HG03442 (cell line): ENCODE results near the gene DAPK2.
"Not testable (repeated sequence)": the region's sequence is repeated elsewhere in the genome, so short reads cannot be mapped to it uniquely, and the experiment has no call there.

Experiments used
- ATAC-seq: cut with Tn5 transposase; IDR thresholded peaks from one replicate; pipeline ENCODE4 v1.9.1; 2021; ENCODE audit warnings: mild to moderate bottlenecking, moderate library complexity; ENCODE audit not compliant: unreplicated experiment

The DAPK2 gene

DNA sequence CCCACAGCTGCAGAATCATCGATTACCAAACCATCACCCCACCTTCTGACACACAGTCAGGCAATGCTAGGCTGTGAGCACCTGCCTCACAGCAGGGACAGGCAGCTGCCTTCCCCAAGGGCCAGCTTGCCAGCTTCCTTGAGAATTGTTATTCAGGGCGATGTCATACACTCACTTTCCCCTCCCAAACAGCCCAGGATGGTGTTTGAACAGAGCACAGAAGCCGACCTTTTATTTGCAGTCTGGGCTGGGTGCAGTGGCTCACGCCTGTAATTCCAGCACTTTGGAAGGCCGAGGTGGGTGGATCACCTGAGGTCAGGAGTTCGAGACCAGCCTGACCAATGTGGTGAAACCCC, 128.0 kb downstream of the DAPK2 start:
- no peak for ATAC-seq

- ATAC-seq = no peak
These were observed 128.5 kb downstream of the DAPK2 start for GRCh38 chr15:63917588-63918316.

- ATAC-seq = no peak
These were observed 130.2 kb downstream of the DAPK2 start for GRCh38 chr15:63915873-63916771.

GRCh38 chr15:63915209-63915872, 130.9 kb downstream of the DAPK2 start:
- ATAC-seq = no peak

GRCh38 chr15:63913786-63914315, 132.4 kb downstream of the DAPK2 start:
- no peak for ATAC-seq

GRCh38 chr15:63913336-63913735, 132.9 kb downstream of the DAPK2 start:
- ATAC-seq = no peak

GRCh38 chr15:63912061-63912615, 134.1 kb downstream of the DAPK2 start:
- no peak for ATAC-seq

GRCh38 chr15:63911160-63911559, 135.1 kb downstream of the DAPK2 start:
- ATAC-seq = no peak

DNA sequence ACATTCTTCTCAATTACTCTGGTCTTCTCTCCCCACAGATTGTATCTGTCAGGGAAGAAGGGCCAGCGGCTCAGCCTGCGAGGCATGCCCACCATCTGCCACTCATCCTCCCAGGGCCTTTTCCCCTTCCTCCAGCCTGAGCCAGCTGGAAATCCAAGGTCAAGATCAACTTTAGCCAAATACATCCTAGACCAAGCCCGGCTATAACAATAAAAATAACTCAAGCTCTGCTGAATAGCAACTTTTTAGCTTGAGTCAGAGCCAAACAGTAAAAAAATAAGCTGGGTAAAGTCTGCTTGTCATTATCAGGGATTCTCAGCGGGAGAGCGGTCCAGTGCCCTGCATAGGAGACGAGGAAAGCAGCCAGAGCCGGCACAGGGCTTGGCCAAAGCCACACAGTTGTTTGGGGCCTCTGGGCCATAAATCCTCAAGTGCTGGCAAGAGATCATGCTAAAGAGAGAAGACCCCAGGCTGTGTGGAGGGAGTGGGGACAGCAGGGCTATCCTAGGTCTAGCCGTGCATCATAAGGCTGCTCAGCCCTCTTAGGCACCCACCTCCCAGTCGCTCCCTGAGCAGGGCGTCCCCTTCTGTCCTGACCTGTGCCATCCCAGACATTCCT, 136.4 kb downstream of the DAPK2 start:
- no peak for ATAC-seq

DNA sequence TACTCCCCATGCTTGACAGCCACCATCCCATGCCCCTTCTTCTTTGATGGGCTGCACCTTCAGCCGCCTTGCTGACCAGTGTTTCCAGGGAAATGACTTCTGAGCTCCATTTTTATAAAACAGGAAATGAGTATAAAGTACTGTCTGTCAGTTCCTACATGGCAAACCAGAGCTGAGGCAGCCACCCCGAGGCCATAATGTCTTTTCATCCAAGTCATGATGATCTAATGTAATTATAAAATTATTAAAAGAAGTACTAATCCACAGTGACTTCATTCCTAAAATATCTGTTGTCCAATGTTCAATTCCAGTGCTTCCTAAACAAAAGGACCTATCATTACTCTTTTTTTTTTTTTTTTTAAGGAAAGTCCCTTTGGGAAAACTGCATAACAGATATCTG, 137.3 kb downstream of the DAPK2 start:
- ATAC-seq = no peak

DNA sequence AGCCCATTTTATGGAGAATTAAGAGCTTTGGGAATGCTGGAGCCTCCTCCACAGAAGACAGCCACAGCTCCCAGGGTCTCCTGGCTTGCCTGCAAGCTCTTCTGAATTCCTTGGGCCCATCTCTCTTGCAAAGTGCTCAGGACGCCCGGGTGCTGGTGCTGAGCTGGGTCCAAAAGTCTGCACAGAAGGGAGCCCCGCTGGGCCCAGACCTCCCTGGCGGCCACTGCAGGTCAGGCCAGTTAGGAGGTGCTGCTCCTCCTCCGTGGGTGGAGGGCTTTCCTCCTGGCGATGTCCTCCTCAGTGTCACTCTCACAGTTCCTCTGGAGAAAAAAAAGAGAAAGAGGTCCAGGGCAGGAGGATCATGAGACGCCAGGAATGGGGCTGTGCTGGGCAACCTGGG, 138.0 kb downstream of the DAPK2 start:
- ATAC-seq = no peak

GRCh38 chr15:63907521-63907920, 138.8 kb downstream of the DAPK2 start:
- ATAC-seq = no peak

- no peak for ATAC-seq
These were observed 140.1 kb downstream of the DAPK2 start for GRCh38 chr15:63906266-63906584.

- ATAC-seq = no peak
These were observed 140.6 kb downstream of the DAPK2 start for GRCh38 chr15:63905558-63906265.

DNA sequence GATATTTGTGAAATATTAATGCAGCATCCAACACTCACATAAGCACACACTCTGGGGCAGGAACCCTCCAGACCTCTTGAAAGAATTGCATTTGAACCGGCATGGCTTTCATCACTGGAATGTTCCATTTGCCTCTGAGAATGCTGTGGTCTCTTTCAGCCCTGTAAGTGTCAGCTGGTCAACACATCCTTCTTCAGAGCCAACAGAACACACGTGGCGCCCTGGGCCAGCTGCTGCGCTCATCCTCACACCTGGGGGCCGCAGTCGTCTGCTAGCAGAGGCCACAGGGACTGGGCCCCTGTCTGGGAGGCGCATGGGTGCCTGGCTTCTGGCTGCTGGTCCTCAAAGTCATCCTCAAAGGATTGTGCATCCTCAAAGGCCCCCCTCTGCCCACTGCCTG, 141.2 kb downstream of the DAPK2 start:
- no peak for ATAC-seq

- no peak for ATAC-seq
These were observed 142.2 kb downstream of the DAPK2 start for GRCh38 chr15:63904042-63904441.

DNA sequence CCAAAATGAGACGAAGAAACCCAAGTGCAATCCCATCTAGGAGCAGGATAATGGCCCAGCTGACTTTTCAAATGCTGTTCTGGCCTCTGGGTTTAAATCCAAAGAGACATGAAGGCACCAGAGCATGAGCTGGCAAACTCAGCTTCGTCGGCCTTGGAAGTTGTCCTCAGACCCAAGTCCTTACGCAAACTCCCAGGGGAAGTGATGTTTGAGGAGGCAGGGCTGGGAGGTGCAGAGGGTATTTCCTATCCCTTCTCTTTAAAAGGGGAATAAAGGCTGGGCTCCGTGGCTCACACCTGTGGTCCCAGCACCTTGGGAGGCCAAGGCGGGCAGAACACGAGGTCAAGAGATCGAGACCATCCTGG, 143.6 kb downstream of the DAPK2 start:
- ATAC-seq = no peak

DNA sequence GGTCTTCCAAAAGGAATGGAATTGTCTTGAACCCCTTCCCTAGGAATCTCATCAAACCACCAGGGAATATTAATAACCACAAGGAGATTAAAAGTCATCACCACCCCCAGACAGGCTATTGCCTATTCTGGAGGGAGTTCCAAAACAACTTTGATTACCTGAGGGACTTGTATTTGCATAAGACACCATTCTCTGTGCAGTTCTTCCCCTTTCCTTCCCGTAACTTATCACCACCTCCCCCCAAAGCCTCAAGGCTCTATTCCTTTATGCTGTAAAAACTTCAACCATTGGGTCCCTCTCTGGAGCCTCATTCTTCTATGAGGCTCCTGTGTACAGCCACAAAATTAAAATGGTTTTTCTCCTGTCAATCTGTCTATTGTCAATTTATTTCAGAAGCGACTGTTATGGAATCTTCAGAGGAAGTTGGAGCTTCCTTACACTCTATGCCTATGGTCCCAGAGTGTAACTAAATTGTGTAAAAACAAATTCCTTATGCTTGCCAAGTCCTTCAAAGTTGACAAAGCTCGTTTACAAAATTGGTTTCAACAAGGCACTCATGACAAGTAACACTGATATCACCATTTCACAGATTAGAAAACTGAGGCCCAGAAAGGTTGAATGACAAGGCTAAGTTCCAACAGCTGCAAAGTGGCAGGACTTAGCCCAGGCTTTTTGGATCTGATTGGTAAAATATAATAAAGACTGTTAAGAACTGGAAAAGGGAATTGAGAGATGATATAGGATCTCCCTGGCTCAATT, 144.2 kb downstream of the DAPK2 start:
- no peak for ATAC-seq

GRCh38 chr15:63900306-63900705, 146.0 kb downstream of the DAPK2 start:
- no peak for ATAC-seq

DNA sequence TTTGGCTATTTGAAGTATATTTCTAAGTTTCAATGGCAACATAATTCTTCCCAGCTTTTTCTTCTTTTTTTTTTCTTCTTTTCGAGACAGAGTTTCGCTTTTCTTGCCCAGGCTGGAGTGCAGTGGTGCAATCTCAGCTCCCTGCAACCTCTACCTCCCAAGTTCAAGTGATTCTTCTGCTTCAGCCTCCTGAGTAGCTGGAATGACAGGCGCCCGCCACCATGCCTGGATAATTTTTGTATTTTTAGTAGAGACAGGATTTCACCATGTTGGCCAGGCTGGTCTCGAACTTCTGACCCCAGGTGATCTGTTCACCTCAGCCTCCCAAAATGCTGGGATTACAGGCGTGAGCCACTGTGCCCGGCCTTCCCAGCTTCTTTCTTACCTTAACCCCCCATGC, 146.7 kb downstream of the DAPK2 start:
- not testable (repeated sequence) for ATAC-seq
